NCI-H2107 treated with DMSO at 0.1 percent for 48 hours (cell line): ENCODE data around the gene CSTB.
A peak's percentile ranks its signal among the peaks of the same experiment; 100 is the strongest.

ENCODE experiments used
- DNase-seq: peaks from one replicate; lab custom pipeline; 2025; ENCODE audit not compliant: unreplicated experiment; lab: John Stamatoyannopoulos, UW

The CSTB gene

GRCh38 chr21:43733529-43734071 lies 42.5 kb downstream of the CSTB start:
- no peak for DNase-seq

GRCh38 chr21:43733060-43733459 lies 43.0 kb downstream of the CSTB start:
- no peak for DNase-seq

DNA sequence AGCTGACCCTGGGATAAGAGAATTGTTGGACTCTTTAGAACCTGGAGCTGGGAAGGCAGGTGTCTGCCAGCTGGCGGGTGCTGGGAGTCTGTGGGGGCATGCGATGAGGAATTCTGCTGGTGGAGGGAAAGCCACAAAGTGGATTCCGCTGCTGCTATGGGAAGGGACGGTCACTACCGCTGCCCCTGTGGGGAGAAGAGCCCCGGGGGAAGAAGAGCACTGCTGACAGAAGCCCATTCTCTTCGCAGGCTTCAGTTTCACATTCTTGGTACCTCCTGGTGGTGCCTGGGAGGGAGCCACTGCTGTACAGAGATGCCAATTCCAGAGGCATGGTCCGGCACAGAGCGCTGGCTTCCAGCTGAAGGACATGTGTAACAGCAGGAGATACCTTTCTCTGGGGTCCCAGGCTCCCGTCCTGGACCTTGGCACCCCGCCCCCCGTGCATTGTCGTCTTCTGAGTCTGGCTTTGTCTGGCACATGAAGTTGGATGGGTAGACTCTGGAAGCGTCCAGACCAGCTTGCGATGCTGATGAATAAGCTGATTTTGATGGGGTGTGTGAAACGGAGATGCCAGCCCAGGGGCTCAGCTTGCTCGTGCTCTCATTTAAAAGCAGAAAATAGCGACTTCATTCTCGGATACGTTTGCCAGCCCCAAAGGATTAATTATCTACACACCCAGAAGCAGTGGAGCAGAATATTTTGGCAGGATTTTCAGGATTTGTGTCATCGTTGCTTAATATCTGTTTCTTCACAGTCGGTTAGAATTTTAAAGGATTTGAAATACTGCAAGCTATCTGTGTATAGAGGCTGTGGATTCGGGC lies 44.0 kb downstream of the CSTB start:
- DNase-seq, result no peak

DNA sequence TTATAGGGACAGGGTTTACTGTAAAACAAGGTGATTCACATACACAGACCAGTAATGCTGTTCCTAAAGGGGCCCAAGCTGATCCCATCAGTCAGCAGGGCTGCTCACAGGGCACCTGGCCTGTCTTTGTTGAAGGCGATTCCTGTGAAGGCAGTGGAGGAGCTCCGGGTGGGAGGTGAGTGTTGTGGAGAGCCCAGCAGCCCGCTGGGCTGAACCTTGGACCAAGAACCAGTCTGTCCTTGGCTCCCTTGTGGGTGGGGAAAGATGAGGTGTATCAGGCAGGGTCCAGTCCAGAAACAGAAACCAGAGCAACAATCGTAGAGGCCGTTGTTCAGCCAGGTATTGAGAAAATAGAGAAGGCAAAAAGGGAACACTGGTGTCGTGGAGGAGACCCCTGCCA lies 44.6 kb downstream of the CSTB start:
- DNase-seq, result no peak

GRCh38 chr21:43728467-43729390 lies 47.4 kb downstream of the CSTB start:
- peak; percentile 57 for DNase-seq

- no peak for DNase-seq
Measured at GRCh38 chr21:43728154-43728466, 48.0 kb downstream of the CSTB start.

DNA sequence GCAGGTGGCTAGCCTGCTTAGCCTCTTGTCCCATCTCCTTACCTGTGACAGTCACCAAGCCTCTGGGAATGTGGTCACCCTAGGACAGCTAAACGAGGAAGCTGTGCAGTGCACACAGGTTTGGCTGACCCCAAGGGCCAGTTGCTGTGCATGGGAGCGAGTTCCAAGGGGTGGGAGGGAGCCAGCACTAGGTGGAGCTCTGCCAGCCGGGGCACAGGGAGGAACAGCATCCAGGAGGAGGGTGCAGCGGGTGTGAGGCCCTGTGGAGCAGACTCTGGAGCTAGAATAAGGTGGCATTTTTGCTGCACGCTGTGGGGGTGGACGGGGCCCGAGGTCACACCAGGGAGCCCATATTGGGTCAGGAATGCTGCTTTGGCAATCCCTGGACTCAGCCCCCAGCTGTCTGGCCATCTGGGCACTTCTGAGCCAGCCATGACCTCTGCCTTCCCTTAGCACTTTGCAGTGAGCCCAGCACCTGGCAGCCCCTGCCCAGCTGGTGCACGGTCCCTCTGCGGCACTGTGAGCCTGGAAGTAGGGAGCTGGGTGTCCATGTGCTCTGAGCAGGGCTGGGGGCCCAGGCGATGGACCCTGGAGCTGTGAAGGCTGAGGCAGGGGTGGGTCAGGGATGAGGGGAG lies 48.5 kb downstream of the CSTB start:
- no peak for DNase-seq

DNA sequence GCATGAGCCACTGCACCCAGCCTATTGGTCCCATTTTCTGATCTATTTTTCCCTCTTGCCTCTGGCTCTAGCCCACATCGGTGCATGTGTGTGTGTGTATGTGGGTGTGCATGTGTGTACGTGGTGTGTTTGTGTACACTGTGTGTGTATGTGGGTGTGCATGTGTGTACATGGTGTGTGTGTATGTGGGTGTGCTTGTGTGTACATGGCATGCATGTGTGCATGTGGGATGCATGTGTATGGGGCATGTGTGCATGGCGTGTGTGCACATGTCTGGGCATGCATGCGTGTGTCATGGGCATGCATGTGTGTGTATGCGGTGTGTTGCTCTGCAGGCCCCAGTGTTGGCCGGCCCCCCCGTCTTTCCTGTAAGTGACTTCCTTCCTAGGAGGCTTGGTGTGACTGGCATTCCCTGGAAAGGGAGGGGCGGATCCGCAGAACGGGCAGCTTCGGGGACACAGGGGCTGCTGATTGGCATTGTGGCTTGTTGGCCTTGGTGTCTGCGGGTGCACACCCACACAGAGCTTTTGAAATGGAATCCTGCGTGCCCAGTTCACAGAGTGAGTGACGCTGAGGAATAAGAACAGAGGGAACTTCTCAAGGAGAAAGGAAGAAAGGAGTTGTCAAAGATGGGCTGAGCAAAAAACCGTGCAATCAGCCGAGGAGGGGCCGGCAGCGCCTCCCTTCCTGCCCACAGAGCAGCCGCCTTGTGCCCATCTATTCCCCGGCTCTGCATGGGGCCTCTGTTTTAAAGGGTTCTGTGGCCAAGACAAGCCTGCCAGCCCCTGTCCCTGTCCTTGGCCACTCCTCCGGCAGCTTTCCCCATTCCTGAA lies 49.2 kb downstream of the CSTB start:
- DNase-seq, result no peak
